HUES48 (cell line): ENCODE data around the gene PRAMEF7.
"Not testable (repeated sequence)": the region's sequence is repeated elsewhere in the genome, so short reads cannot be mapped to it uniquely, and the experiment has no call there.

Experiments
- H3K27ac ChIP-seq: one replicate; pipeline ENCODE4 v1.7.0; 2013; ENCODE audit warnings: low read depth, low read length, inconsistent platforms
- H3K27me3 ChIP-seq: 2 replicates; pipeline ENCODE4 v1.6.1; 2013; ENCODE audit warnings: mild to moderate bottlenecking, low read length; ENCODE audit not compliant: control insufficient read depth, insufficient read depth
- H3K36me3 ChIP-seq: 2 replicates; pipeline ENCODE4 v1.6.1; 2013; ENCODE audit warnings: low read length; ENCODE audit not compliant: control insufficient read depth, insufficient read depth
- H3K4me1 ChIP-seq: 2 replicates; pipeline ENCODE4 v1.6.1; 2013; ENCODE audit warnings: mild to moderate bottlenecking, low read length; ENCODE audit not compliant: control insufficient read depth, insufficient read depth
- H3K4me3 ChIP-seq: 2 replicates; pipeline ENCODE4 v1.5.1; 2013; ENCODE audit warnings: mild to moderate bottlenecking, low read depth, low read length
- H3K9ac ChIP-seq: 2 replicates; pipeline ENCODE4 v1.6.1; 2013; ENCODE audit warnings: mild to moderate bottlenecking, low read depth, low read length, moderate library complexity
- H3K9me3 ChIP-seq: 2 replicates; pipeline ENCODE4 v1.6.1; 2013; ENCODE audit warnings: low read length; ENCODE audit not compliant: control insufficient read depth, insufficient read depth

The PRAMEF7 gene

GRCh38 chr1:12916310-12916709 lies at the start of gene PRAMEF7:
TSS of gene PRAMEF7 (plus strand) at chr1:12916610. CDS start at chr1:12917693, 1,083 bp downstream.
- not testable (repeated sequence) for H3K4me3 ChIP-seq, H3K36me3 ChIP-seq, H3K27ac ChIP-seq, H3K4me1 ChIP-seq, H3K27me3 ChIP-seq, H3K9me3 ChIP-seq, H3K9ac ChIP-seq

- H3K27ac ChIP-seq, H3K36me3 ChIP-seq, H3K27me3 ChIP-seq, H3K9ac ChIP-seq, H3K4me3 ChIP-seq, H3K9me3 ChIP-seq, H3K4me1 ChIP-seq: not testable (repeated sequence)
Observed at GRCh38 chr1:12878453-12878852, 38.0 kb upstream of the PRAMEF7 start.

- not testable (repeated sequence) for H3K9me3 ChIP-seq, H3K36me3 ChIP-seq, H3K27ac ChIP-seq, H3K4me3 ChIP-seq, H3K27me3 ChIP-seq, H3K9ac ChIP-seq, H3K4me1 ChIP-seq
Observed at GRCh38 chr1:12886101-12886500, 30.3 kb upstream of the PRAMEF7 start, which contains the start of gene PRAMEF4. TSS of gene PRAMEF4 (minus strand) at chr1:12886201. CDS start at chr1:12883394, 2,807 bp downstream.

GRCh38 chr1:12898170-12898569 lies 18.2 kb upstream of the PRAMEF7 start, which contains the start of gene PRAMEF10:
TSS of gene PRAMEF10 (minus strand) at chr1:12898270. CDS start at chr1:12895847, 2,423 bp downstream.
- not testable (repeated sequence) for H3K27me3 ChIP-seq, H3K9ac ChIP-seq, H3K27ac ChIP-seq

GRCh38 chr1:12899186-12899585 lies 17.2 kb upstream of the PRAMEF7 start:
- H3K4me3 ChIP-seq, H3K27ac ChIP-seq, H3K4me1 ChIP-seq, H3K9me3 ChIP-seq, H3K9ac ChIP-seq, H3K27me3 ChIP-seq, H3K36me3 ChIP-seq: not testable (repeated sequence)

More at GRCh38 chr1:12898170-12898569, 18.2 kb upstream of the PRAMEF7 start, which contains the start of gene PRAMEF10:
- not testable (repeated sequence) for H3K9me3 ChIP-seq, H3K4me3 ChIP-seq, H3K36me3 ChIP-seq, H3K4me1 ChIP-seq

- H3K9ac ChIP-seq, H3K9me3 ChIP-seq, H3K27me3 ChIP-seq, H3K4me1 ChIP-seq, H3K4me3 ChIP-seq, H3K27ac ChIP-seq, H3K36me3 ChIP-seq: not testable (repeated sequence)
Observed at GRCh38 chr1:12903793-12904572, 12.4 kb upstream of the PRAMEF7 start.

GRCh38 chr1:12921749-12922148 lies 5.3 kb downstream of the PRAMEF7 start:
- H3K9me3 ChIP-seq, H3K9ac ChIP-seq, H3K4me1 ChIP-seq, H3K27me3 ChIP-seq, H3K27ac ChIP-seq, H3K36me3 ChIP-seq, H3K4me3 ChIP-seq: not testable (repeated sequence)

- H3K27me3 ChIP-seq, H3K4me1 ChIP-seq, H3K9me3 ChIP-seq, H3K36me3 ChIP-seq, H3K4me3 ChIP-seq, H3K9ac ChIP-seq, H3K27ac ChIP-seq: not testable (repeated sequence)
Observed at GRCh38 chr1:12924368-12924767, 8.0 kb downstream of the PRAMEF7 start.

GRCh38 chr1:12947480-12947879 lies 31.1 kb downstream of the PRAMEF7 start, which contains the start of gene PRAMEF6:
TSS of gene PRAMEF6 (minus strand) at chr1:12947580. CDS start at chr1:12942518, 5,062 bp downstream.
- not testable (repeated sequence) for H3K9ac ChIP-seq, H3K4me3 ChIP-seq, H3K4me1 ChIP-seq, H3K36me3 ChIP-seq, H3K9me3 ChIP-seq, H3K27me3 ChIP-seq, H3K27ac ChIP-seq
